ENCODE results near the gene RGS7.
"Not testable (repeated sequence)": the region's sequence is repeated elsewhere in the genome, so short reads cannot be mapped to it uniquely, and the experiment has no call there.

Gene RGS7

GRCh38 chr1:241308011-241308410, 49.0 kb downstream of the RGS7 start:
- WGBS, 2 experiments (ENCODE audit: insufficient coverage in 2 of 2): 70 to 71% methylated on average over 1 of the region's 3 CpGs
- peaks cover 10% of the 10 kb centered on the region for H3K9me3 ChIP-seq (ENCODE audit: control insufficient read depth, low read length)
- H3K36me3 ChIP-seq (ENCODE audit: control insufficient read depth, insufficient read depth, low read length): no peaks in the 10 kb centered on the region
- no peak overlapping the region for H3K4me3 ChIP-seq (ENCODE audit: extremely low read depth, insufficient read depth, low read length, poor library complexity, severe bottlenecking)
- H3K4me1 ChIP-seq (ENCODE audit: control insufficient read depth, insufficient read depth, low read length, poor library complexity, severe bottlenecking): no peaks in the 10 kb centered on the region
- H3K27ac ChIP-seq (ENCODE audit: low read depth, low read length, severe bottlenecking): no peak overlapping the region

- Histone ChIP-seq H3K36me3 (ENCODE audit: control insufficient read depth, insufficient read depth, low read length) (no peaks in the 10 kb centered on the region), H3K4me1 (ENCODE audit: control insufficient read depth, insufficient read depth, low read length, poor library complexity, severe bottlenecking) (no peaks in the 10 kb centered on the region), H3K9me3 (ENCODE audit: control insufficient read depth, low read length) (peaks cover 10% of the 10 kb centered on the region), H3K4me3 (ENCODE audit: extremely low read depth, insufficient read depth, low read length, poor library complexity, severe bottlenecking) (no peak overlapping the region), H3K27ac (ENCODE audit: low read depth, low read length, severe bottlenecking) (no peak overlapping the region)
- 78 to 91% methylated on average over 12 of the region's 12 CpGs for WGBS, 2 experiments (ENCODE audit: insufficient coverage in 2 of 2)
Measured at GRCh38 chr1:241306125-241306790, 50.7 kb downstream of the RGS7 start.

- not testable (repeated sequence) for H3K9me3 ChIP-seq (ENCODE audit: control insufficient read depth, low read length); H3K36me3 ChIP-seq (ENCODE audit: control insufficient read depth, insufficient read depth, low read length); H3K4me3 ChIP-seq (ENCODE audit: extremely low read depth, insufficient read depth, low read length, poor library complexity, severe bottlenecking); H3K4me1 ChIP-seq (ENCODE audit: control insufficient read depth, insufficient read depth, low read length, poor library complexity, severe bottlenecking); H3K27ac ChIP-seq (ENCODE audit: low read depth, low read length, severe bottlenecking)
- WGBS, 2 experiments (ENCODE audit: insufficient coverage in 2 of 2): 45 to 75% methylated on average over 1 to 4 of the region's 11 CpGs
Measured at GRCh38 chr1:241302024-241302423, 55.0 kb downstream of the RGS7 start.

GRCh38 chr1:241299347-241299746, 57.7 kb downstream of the RGS7 start:
- WGBS, 2 experiments (ENCODE audit: insufficient coverage in 2 of 2): 60 to 100% methylated on average over 2 of the region's 2 CpGs
- H3K9me3 ChIP-seq (ENCODE audit: control insufficient read depth, low read length): peaks cover 4% of the 10 kb centered on the region
- H3K27ac ChIP-seq (ENCODE audit: low read depth, low read length, severe bottlenecking): no peak overlapping the region
- H3K36me3 ChIP-seq (ENCODE audit: control insufficient read depth, insufficient read depth, low read length): no peaks in the 10 kb centered on the region
- H3K4me1 ChIP-seq (ENCODE audit: control insufficient read depth, insufficient read depth, low read length, poor library complexity, severe bottlenecking): no peaks in the 10 kb centered on the region
- no peak overlapping the region for H3K4me3 ChIP-seq (ENCODE audit: extremely low read depth, insufficient read depth, low read length, poor library complexity, severe bottlenecking)

GRCh38 chr1:241292973-241293372, 64.0 kb downstream of the RGS7 start:
- Histone ChIP-seq H3K36me3 (ENCODE audit: control insufficient read depth, insufficient read depth, low read length) (no peaks in the 10 kb centered on the region), H3K4me3 (ENCODE audit: extremely low read depth, insufficient read depth, low read length, poor library complexity, severe bottlenecking) (no peak overlapping the region), H3K27ac (ENCODE audit: low read depth, low read length, severe bottlenecking) (no peak overlapping the region), H3K4me1 (ENCODE audit: control insufficient read depth, insufficient read depth, low read length, poor library complexity, severe bottlenecking) (no peaks in the 10 kb centered on the region), H3K9me3 (ENCODE audit: control insufficient read depth, low read length) (no peaks in the 10 kb centered on the region)
- 100% methylated on average over 1 of the region's 4 CpGs; no CpG with 5 or more reads in 1 of the 2 experiments for WGBS, 2 experiments (ENCODE audit: insufficient coverage in 2 of 2)

- not testable (repeated sequence) for H3K4me1 ChIP-seq (ENCODE audit: control insufficient read depth, insufficient read depth, low read length, poor library complexity, severe bottlenecking); H3K9me3 ChIP-seq (ENCODE audit: control insufficient read depth, low read length); H3K4me3 ChIP-seq (ENCODE audit: extremely low read depth, insufficient read depth, low read length, poor library complexity, severe bottlenecking); H3K27ac ChIP-seq (ENCODE audit: low read depth, low read length, severe bottlenecking); H3K36me3 ChIP-seq (ENCODE audit: control insufficient read depth, insufficient read depth, low read length)
- 88 to 92% methylated on average over 6 to 8 of the region's 8 CpGs for WGBS, 2 experiments (ENCODE audit: insufficient coverage in 2 of 2)
Measured at GRCh38 chr1:241291548-241291947, 65.5 kb downstream of the RGS7 start.

GRCh38 chr1:241286486-241286885, 70.5 kb downstream of the RGS7 start:
- no peak overlapping the region for H3K4me3 ChIP-seq (ENCODE audit: extremely low read depth, insufficient read depth, low read length, poor library complexity, severe bottlenecking)
- no peaks in the 10 kb centered on the region for H3K36me3 ChIP-seq (ENCODE audit: control insufficient read depth, insufficient read depth, low read length)
- H3K9me3 ChIP-seq (ENCODE audit: control insufficient read depth, low read length): no peaks in the 10 kb centered on the region
- no peaks in the 10 kb centered on the region for H3K4me1 ChIP-seq (ENCODE audit: control insufficient read depth, insufficient read depth, low read length, poor library complexity, severe bottlenecking)
- H3K27ac ChIP-seq (ENCODE audit: low read depth, low read length, severe bottlenecking): no peak overlapping the region
- WGBS, 2 experiments (ENCODE audit: insufficient coverage in 2 of 2): 86 to 100% methylated on average over 1 of the region's 1 CpG

GRCh38 chr1:241276391-241276790, 80.6 kb downstream of the RGS7 start:
- H3K9me3 ChIP-seq (ENCODE audit: control insufficient read depth, low read length): peaks cover 7% of the 10 kb centered on the region
- no peak overlapping the region for H3K27ac ChIP-seq (ENCODE audit: low read depth, low read length, severe bottlenecking)
- WGBS, 2 experiments (ENCODE audit: insufficient coverage in 2 of 2): 100% methylated on average over 1 of the region's 3 CpGs; no CpG with 5 or more reads in 1 of the 2 experiments
- H3K4me3 ChIP-seq (ENCODE audit: extremely low read depth, insufficient read depth, low read length, poor library complexity, severe bottlenecking): no peak overlapping the region
- H3K36me3 ChIP-seq (ENCODE audit: control insufficient read depth, insufficient read depth, low read length): no peaks in the 10 kb centered on the region
- H3K4me1 ChIP-seq (ENCODE audit: control insufficient read depth, insufficient read depth, low read length, poor library complexity, severe bottlenecking): no peaks in the 10 kb centered on the region

- 80 to 82% methylated on average over 2 to 3 of the region's 5 CpGs for WGBS, 2 experiments (ENCODE audit: insufficient coverage in 2 of 2)
- Histone ChIP-seq H3K4me3 (ENCODE audit: extremely low read depth, insufficient read depth, low read length, poor library complexity, severe bottlenecking) (no peak overlapping the region), H3K36me3 (ENCODE audit: control insufficient read depth, insufficient read depth, low read length) (no peaks in the 10 kb centered on the region), H3K27ac (ENCODE audit: low read depth, low read length, severe bottlenecking) (no peak overlapping the region), H3K4me1 (ENCODE audit: control insufficient read depth, insufficient read depth, low read length, poor library complexity, severe bottlenecking) (no peaks in the 10 kb centered on the region), H3K9me3 (ENCODE audit: control insufficient read depth, low read length) (peaks cover 7% of the 10 kb centered on the region)
Measured at GRCh38 chr1:241275981-241276380, 81.0 kb downstream of the RGS7 start.

GRCh38 chr1:241275226-241275625, 81.8 kb downstream of the RGS7 start:
- H3K4me1 ChIP-seq (ENCODE audit: control insufficient read depth, insufficient read depth, low read length, poor library complexity, severe bottlenecking): no peaks in the 10 kb centered on the region
- no peak overlapping the region for H3K27ac ChIP-seq (ENCODE audit: low read depth, low read length, severe bottlenecking)
- WGBS, 2 experiments (ENCODE audit: insufficient coverage in 2 of 2): 100% methylated on average over 2 of the region's 5 CpGs; no CpG with 5 or more reads in 1 of the 2 experiments
- H3K9me3 ChIP-seq (ENCODE audit: control insufficient read depth, low read length): peaks cover 7% of the 10 kb centered on the region
- H3K36me3 ChIP-seq (ENCODE audit: control insufficient read depth, insufficient read depth, low read length): no peaks in the 10 kb centered on the region
- no peak overlapping the region for H3K4me3 ChIP-seq (ENCODE audit: extremely low read depth, insufficient read depth, low read length, poor library complexity, severe bottlenecking)

- H3K27ac ChIP-seq (ENCODE audit: low read depth, low read length, severe bottlenecking): no peak overlapping the region
- H3K4me1 ChIP-seq (ENCODE audit: control insufficient read depth, insufficient read depth, low read length, poor library complexity, severe bottlenecking): no peaks in the 10 kb centered on the region
- H3K4me3 ChIP-seq (ENCODE audit: extremely low read depth, insufficient read depth, low read length, poor library complexity, severe bottlenecking): no peak overlapping the region
- WGBS, 2 experiments (ENCODE audit: insufficient coverage in 2 of 2): 80 to 93% methylated on average over 1 to 3 of the region's 4 CpGs
- H3K9me3 ChIP-seq (ENCODE audit: control insufficient read depth, low read length): peaks cover 7% of the 10 kb centered on the region
- H3K36me3 ChIP-seq (ENCODE audit: control insufficient read depth, insufficient read depth, low read length): no peaks in the 10 kb centered on the region
Measured at GRCh38 chr1:241274693-241275092, 82.3 kb downstream of the RGS7 start.
